ENCODE measurements around the gene C19orf73.
"Not testable (repeated sequence)": the region's sequence is repeated elsewhere in the genome, so short reads cannot be mapped to it uniquely, and the experiment has no call there.

C19orf73 gene

GRCh38 chr19:49121841-49122240, 2.9 kb upstream of the C19orf73 start:
- DNase-seq (ENCODE audit: low read depth in 2 of 2) = not testable (repeated sequence)

- DNase-seq (ENCODE audit: low read depth in 2 of 2) = no peak
Measured at GRCh38 chr19:49120868-49121267, 1.9 kb upstream of the C19orf73 start.

GRCh38 chr19:49120325-49120683, 1.4 kb upstream of the C19orf73 start:
- DNase-seq (ENCODE audit: low read depth in 2 of 2) = no peak

GRCh38 chr19:49119411-49120324, 725 bp upstream of the C19orf73 start, which contains the start of gene PPFIA3:
Gene PPFIA3, plus strand, starts transcription at chr19:49119544. Its CDS starts 8,330 bp downstream, at chr19:49127874.
- DNase-seq (ENCODE audit: low read depth in 2 of 2) = no peak

GRCh38 chr19:49117677-49118564, 1.0 kb downstream of the C19orf73 start:
- no peak for DNase-seq (ENCODE audit: low read depth in 2 of 2)

GRCh38 chr19:49116544-49116943, 2.4 kb downstream of the C19orf73 start:
- no peak for DNase-seq (ENCODE audit: low read depth in 2 of 2)

- no peak for DNase-seq (ENCODE audit: low read depth in 2 of 2)
Measured at GRCh38 chr19:49114630-49115363, 4.1 kb downstream of the C19orf73 start.

GRCh38 chr19:49113762-49114629, 4.9 kb downstream of the C19orf73 start, which contains the start of gene LIN7B:
Gene LIN7B, plus strand, starts transcription at chr19:49114370. Its CDS starts 35 bp downstream, at chr19:49114405.
- peak; percentile 40 to 49 for DNase-seq (ENCODE audit: low read depth in 2 of 2)

GRCh38 chr19:49111218-49111998, 7.5 kb downstream of the C19orf73 start:
- DNase-seq (ENCODE audit: low read depth in 2 of 2) = no peak

- no peak for DNase-seq (ENCODE audit: low read depth in 2 of 2)
Measured at GRCh38 chr19:49110567-49110966, 8.4 kb downstream of the C19orf73 start.

GRCh38 chr19:49109569-49110233, 9.2 kb downstream of the C19orf73 start:
- DNase-seq (ENCODE audit: low read depth in 2 of 2) = no peak

- no peak for DNase-seq (ENCODE audit: low read depth in 2 of 2)
Measured at GRCh38 chr19:49109051-49109450, 9.9 kb downstream of the C19orf73 start.

- DNase-seq (ENCODE audit: low read depth in 2 of 2) = no peak
Measured at GRCh38 chr19:49107625-49108459, 11.1 kb downstream of the C19orf73 start.

GRCh38 chr19:49106648-49107135, 12.3 kb downstream of the C19orf73 start:
- peak; percentile 24 to 42 for DNase-seq (ENCODE audit: low read depth in 2 of 2)

- DNase-seq (ENCODE audit: low read depth in 2 of 2) = no peak
Measured at GRCh38 chr19:49104229-49104864, 14.6 kb downstream of the C19orf73 start.

- no peak for DNase-seq (ENCODE audit: low read depth in 2 of 2)
Measured at GRCh38 chr19:49103331-49104085, 15.4 kb downstream of the C19orf73 start.

- no peak for DNase-seq (ENCODE audit: low read depth in 2 of 2)
Measured at GRCh38 chr19:49102303-49102702, 16.6 kb downstream of the C19orf73 start.
